Glutamatergic neuron (in vitro differentiated cells): ENCODE data around the gene ZBTB1. TPM values are rescaled to one million over a fixed set of nuclear protein-coding genes. Genes with fewer than 3 reads are reported as not detected.
"Not testable (repeated sequence)": the region's sequence is repeated elsewhere in the genome, so short reads cannot be mapped to it uniquely, and the experiment has no call there.

Experiments used
- DNase-seq: peaks from one replicate; pipeline ENCODE4 v3.0.0; 2022
- H3K27ac Mint-ChIP-seq: one replicate; pipeline ENCODE4 v1.8.0; 2020; ENCODE audit warnings: mild to moderate bottlenecking, mixed read lengths, inconsistent platforms; ENCODE audit not compliant: unreplicated experiment
- H3K27me3 Mint-ChIP-seq: one replicate; pipeline ENCODE4 v1.8.0; 2020; ENCODE audit warnings: mild to moderate bottlenecking, moderate library complexity, mixed read lengths, inconsistent platforms; ENCODE audit not compliant: unreplicated experiment
- H3K36me3 Mint-ChIP-seq: one replicate; pipeline ENCODE4 v1.8.0; 2020; ENCODE audit warnings: mild to moderate bottlenecking, mixed read lengths, inconsistent platforms; ENCODE audit not compliant: unreplicated experiment
- H3K4me1 Mint-ChIP-seq: one replicate; pipeline ENCODE4 v1.8.0; 2020; ENCODE audit warnings: mild to moderate bottlenecking, low read depth, mixed read lengths, inconsistent platforms; ENCODE audit not compliant: unreplicated experiment
- H3K4me3 Mint-ChIP-seq: one replicate; pipeline ENCODE4 v1.8.0; 2020; ENCODE audit warnings: mild to moderate bottlenecking, mixed read lengths, inconsistent platforms; ENCODE audit not compliant: unreplicated experiment
- H3K9me3 Mint-ChIP-seq: one replicate; pipeline ENCODE4 v1.8.0; 2020; ENCODE audit warnings: mild to moderate bottlenecking, moderate library complexity, mixed read lengths, inconsistent platforms; ENCODE audit not compliant: unreplicated experiment
- total RNA-seq: library from RNA; stranded (reverse); fragmentation: NEBNext Ultra II Directional; extraction: Animal tissue kit (Norgen Biotek cat#: 25700); gene quantifications from one replicate; pipeline ENCODE4 v1.2.1, GENCODE V29; 2021; ENCODE audit not compliant: unreplicated experiment
- TF ChIP-seq, protein P1 (sequence below): fragments of 200-600 bp; sonication (generic); IDR thresholded peaks from one replicate; pipeline ENCODE4 v1.5.0; 2021; ENCODE audit not compliant: partially characterized antibody, unreplicated experiment

ZBTB1 gene
- total RNA-seq, 1 donor from 2014 or later, result 16.6 TPM

DNA sequence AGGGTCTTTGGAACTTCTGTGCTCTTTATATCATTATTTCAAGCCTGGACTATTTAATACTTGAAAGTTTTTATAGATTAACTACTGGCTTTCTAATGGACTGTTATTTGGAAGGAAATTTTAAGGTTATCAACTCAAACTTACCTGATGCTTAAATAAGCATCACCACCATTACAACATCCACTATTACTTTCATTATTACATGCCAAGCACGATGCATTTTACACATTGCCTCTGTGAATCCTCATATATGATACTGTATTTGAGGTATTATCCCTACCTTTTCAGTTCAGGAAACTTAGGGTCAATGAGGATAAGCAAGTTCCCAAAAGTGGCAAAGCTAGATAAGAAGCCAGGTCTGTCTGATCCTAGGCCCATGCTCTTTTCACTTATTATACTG, 12.4 kb downstream of the ZBTB1 start:
- Mint-ChIP-seq H3K9me3 (no peaks in the 10 kb centered on the region), H3K36me3 (no peaks in the 10 kb centered on the region), H3K4me1 (no peaks in the 10 kb centered on the region), H3K27me3 (no peaks in the 10 kb centered on the region), H3K4me3 (no peak overlapping the region), H3K27ac (no peak overlapping the region)
- TF ChIP-seq, protein P1, sequence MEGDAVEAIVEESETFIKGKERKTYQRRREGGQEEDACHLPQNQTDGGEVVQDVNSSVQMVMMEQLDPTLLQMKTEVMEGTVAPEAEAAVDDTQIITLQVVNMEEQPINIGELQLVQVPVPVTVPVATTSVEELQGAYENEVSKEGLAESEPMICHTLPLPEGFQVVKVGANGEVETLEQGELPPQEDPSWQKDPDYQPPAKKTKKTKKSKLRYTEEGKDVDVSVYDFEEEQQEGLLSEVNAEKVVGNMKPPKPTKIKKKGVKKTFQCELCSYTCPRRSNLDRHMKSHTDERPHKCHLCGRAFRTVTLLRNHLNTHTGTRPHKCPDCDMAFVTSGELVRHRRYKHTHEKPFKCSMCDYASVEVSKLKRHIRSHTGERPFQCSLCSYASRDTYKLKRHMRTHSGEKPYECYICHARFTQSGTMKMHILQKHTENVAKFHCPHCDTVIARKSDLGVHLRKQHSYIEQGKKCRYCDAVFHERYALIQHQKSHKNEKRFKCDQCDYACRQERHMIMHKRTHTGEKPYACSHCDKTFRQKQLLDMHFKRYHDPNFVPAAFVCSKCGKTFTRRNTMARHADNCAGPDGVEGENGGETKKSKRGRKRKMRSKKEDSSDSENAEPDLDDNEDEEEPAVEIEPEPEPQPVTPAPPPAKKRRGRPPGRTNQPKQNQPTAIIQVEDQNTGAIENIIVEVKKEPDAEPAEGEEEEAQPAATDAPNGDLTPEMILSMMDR, result no peak
- no peak for DNase-seq

DNA sequence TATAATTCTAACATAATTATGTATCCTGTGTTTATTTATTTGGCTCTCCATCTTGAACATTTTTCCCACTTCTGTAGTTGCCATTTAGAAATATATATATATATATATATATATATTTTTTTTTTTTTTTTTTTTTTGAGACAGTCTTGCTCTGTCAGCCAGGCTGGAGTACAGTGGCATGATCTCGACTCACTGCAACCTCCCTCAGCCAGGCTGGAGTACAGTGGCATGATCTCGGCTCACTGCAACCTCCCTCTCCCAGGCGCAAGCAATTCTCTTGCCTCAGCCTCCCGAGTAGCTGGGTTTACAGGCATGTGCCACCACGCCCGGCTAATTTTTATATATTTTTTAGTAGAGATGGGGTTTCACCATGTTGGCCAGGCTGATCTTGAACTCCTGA, 13.1 kb downstream of the ZBTB1 start:
- H3K27me3 Mint-ChIP-seq, H3K4me1 Mint-ChIP-seq, H3K27ac Mint-ChIP-seq, H3K9me3 Mint-ChIP-seq, DNase-seq, H3K4me3 Mint-ChIP-seq, H3K36me3 Mint-ChIP-seq: not testable (repeated sequence)

DNA sequence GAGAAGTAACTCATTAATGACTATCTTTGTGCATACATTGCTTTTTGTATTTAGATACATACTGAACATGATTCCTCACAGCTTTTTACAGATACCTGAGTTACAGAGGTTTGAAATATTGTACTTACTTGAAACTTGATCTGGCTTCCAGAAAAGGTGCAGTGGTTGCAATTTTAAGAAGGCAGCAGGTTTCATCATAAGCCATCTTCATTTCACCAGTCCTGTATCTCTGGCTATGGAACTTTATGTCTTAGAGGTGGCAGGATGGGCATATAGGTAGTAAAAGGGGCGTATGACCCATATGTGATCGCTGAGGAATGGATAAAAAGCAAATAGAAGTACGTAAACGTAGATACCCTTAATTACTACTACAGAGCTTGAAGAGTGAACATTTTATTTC, 13.7 kb downstream of the ZBTB1 start:
- TF ChIP-seq, protein P1, result no peak
- Mint-ChIP-seq H3K4me1 (no peaks in the 10 kb centered on the region), H3K27me3 (no peaks in the 10 kb centered on the region), H3K36me3 (no peaks in the 10 kb centered on the region), H3K27ac (no peak overlapping the region), H3K9me3 (no peaks in the 10 kb centered on the region), H3K4me3 (no peak overlapping the region)
- DNase-seq, result no peak

DNA sequence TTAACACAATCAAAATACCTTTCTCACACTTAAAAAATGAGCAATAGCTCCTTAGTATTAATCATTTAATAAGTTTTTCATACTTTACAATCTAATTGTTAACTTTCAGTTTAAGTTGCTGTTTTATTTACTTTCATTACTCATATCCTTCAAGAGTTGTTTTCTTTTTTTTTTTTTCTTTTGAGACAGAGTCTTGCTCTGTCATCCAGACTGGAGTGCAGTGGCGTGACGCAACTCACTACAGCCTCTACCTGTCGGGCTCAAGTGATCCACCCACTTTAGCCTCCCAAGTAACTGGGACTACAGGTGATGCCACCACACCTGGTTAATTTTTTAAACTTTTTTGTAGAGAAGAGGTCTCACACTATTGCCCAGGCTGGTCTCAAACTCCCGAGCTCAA, 16.1 kb downstream of the ZBTB1 start:
- H3K27me3 Mint-ChIP-seq, result no peaks in the 10 kb centered on the region
- no peak overlapping the region for H3K4me3 Mint-ChIP-seq
- TF ChIP-seq, protein P1, result no peak
- H3K36me3 Mint-ChIP-seq, result no peaks in the 10 kb centered on the region
- no peaks in the 10 kb centered on the region for H3K9me3 Mint-ChIP-seq
- H3K4me1 Mint-ChIP-seq, result no peaks in the 10 kb centered on the region
- no peak overlapping the region for H3K27ac Mint-ChIP-seq
- DNase-seq, result no peak

DNA sequence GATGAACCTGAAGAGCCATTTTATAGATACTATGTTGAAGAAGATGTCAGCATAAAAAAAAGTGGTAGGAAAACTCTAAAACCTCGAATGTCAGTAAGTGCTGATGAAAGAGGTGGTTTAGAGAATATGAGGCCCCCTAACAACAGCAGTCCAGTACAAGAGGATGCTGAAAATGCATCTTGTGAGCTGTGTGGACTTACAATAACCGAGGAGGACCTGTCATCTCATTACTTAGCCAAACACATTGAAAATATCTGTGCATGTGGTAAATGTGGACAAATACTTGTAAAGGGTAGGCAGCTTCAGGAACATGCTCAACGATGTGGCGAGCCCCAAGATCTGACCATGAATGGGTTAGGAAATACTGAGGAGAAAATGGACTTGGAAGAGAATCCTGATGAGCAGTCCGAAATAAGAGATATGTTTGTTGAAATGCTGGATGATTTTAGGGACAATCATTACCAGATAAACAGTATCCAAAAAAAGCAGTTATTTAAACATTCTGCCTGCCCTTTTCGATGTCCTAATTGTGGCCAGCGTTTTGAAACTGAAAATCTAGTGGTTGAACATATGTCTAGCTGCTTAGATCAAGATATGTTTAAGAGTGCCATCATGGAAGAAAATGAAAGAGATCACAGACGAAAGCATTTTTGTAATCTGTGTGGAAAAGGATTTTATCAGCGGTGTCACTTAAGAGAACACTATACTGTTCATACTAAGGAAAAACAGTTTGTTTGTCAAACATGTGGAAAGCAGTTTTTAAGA, 18.2 kb downstream of the ZBTB1 start:
- DNase-seq, result no peak
- no peak overlapping the region for H3K4me3 Mint-ChIP-seq
- H3K9me3 Mint-ChIP-seq, result no peaks in the 10 kb centered on the region
- H3K36me3 Mint-ChIP-seq, result no peaks in the 10 kb centered on the region
- H3K27me3 Mint-ChIP-seq, result no peaks in the 10 kb centered on the region
- no peaks in the 10 kb centered on the region for H3K4me1 Mint-ChIP-seq
- H3K27ac Mint-ChIP-seq, result no peak overlapping the region
- TF ChIP-seq, protein P1, result no peak
